Measurements from ENCODE around the gene VSIG1.

VSIG1 gene

GRCh38 chrX:108055546-108055945 is 10.7 kb downstream of the VSIG1 start:
- no peak overlapping the region for H3K4me3 ChIP-seq (ENCODE audit: low read depth, low read length, poor library complexity, severe bottlenecking)
- no peaks in the 10 kb centered on the region for H3K79me2 ChIP-seq (ENCODE audit: insufficient read depth, low read length)
- no peaks in the 10 kb centered on the region for H3K27me3 ChIP-seq (ENCODE audit: insufficient read depth, low read length)
- H3K27ac ChIP-seq (ENCODE audit: low read depth, low read length, poor library complexity, severe bottlenecking), result no peak overlapping the region
- no peak overlapping the region for H2AFZ ChIP-seq (ENCODE audit: low read length)
- no peaks in the 10 kb centered on the region for H3K36me3 ChIP-seq (ENCODE audit: insufficient read depth, low read length)
- no peak overlapping the region for H3K4me2 ChIP-seq (ENCODE audit: low read length)
- no peaks in the 10 kb centered on the region for H3K9me3 ChIP-seq (ENCODE audit: low read length)
- H3F3A ChIP-seq (ENCODE audit: insufficient read depth, low read length), result no peaks in the 10 kb centered on the region
- H3K9ac ChIP-seq (ENCODE audit: low read length), result no peak overlapping the region
- H3K9me2 ChIP-seq (ENCODE audit: low read depth, low read length), result no peaks in the 10 kb centered on the region
- no peak for TF ChIP-seq CTCF (IDR thresholded peaks at IDR 0.05; ENCODE audit: low read length)
- TF ChIP-seq EZH2 (IDR thresholded peaks at IDR 0.05; ENCODE audit: borderline replicate concordance, low read length), result no peak
- H3K4me1 ChIP-seq (ENCODE audit: insufficient read depth, low read length, severe bottlenecking), result no peaks in the 10 kb centered on the region
- no peaks in the 10 kb centered on the region for H4K20me1 ChIP-seq (ENCODE audit: insufficient read depth, low read length)

GRCh38 chrX:108059801-108060200 is 14.9 kb downstream of the VSIG1 start:
- Histone ChIP-seq H2AFZ (ENCODE audit: low read length) (no peak overlapping the region), H3K9ac (ENCODE audit: low read length) (no peak overlapping the region), H3K27ac (ENCODE audit: low read depth, low read length, poor library complexity, severe bottlenecking) (no peak overlapping the region), H3K9me3 (ENCODE audit: low read length) (no peaks in the 10 kb centered on the region), H3K27me3 (ENCODE audit: insufficient read depth, low read length) (no peaks in the 10 kb centered on the region), H3F3A (ENCODE audit: insufficient read depth, low read length) (no peaks in the 10 kb centered on the region), H3K4me1 (ENCODE audit: insufficient read depth, low read length, severe bottlenecking) (no peaks in the 10 kb centered on the region), H3K4me2 (ENCODE audit: low read length) (no peak overlapping the region), H3K79me2 (ENCODE audit: insufficient read depth, low read length) (no peaks in the 10 kb centered on the region), H4K20me1 (ENCODE audit: insufficient read depth, low read length) (no peaks in the 10 kb centered on the region), H3K4me3 (ENCODE audit: low read depth, low read length, poor library complexity, severe bottlenecking) (no peak overlapping the region), H3K36me3 (ENCODE audit: insufficient read depth, low read length) (no peaks in the 10 kb centered on the region), H3K9me2 (ENCODE audit: low read depth, low read length) (no peaks in the 10 kb centered on the region)
- no peak for TF ChIP-seq EZH2 (IDR thresholded peaks at IDR 0.05; ENCODE audit: borderline replicate concordance, low read length)
- no peak for TF ChIP-seq CTCF (IDR thresholded peaks at IDR 0.05; ENCODE audit: low read length)

- no peak overlapping the region for H3K27ac ChIP-seq (ENCODE audit: low read depth, low read length, poor library complexity, severe bottlenecking)
- H4K20me1 ChIP-seq (ENCODE audit: insufficient read depth, low read length), result no peaks in the 10 kb centered on the region
- no peaks in the 10 kb centered on the region for H3K27me3 ChIP-seq (ENCODE audit: insufficient read depth, low read length)
- H3K79me2 ChIP-seq (ENCODE audit: insufficient read depth, low read length), result no peaks in the 10 kb centered on the region
- H2AFZ ChIP-seq (ENCODE audit: low read length), result no peak overlapping the region
- H3K4me3 ChIP-seq (ENCODE audit: low read depth, low read length, poor library complexity, severe bottlenecking), result no peak overlapping the region
- no peaks in the 10 kb centered on the region for H3K9me3 ChIP-seq (ENCODE audit: low read length)
- H3F3A ChIP-seq (ENCODE audit: insufficient read depth, low read length), result no peaks in the 10 kb centered on the region
- H3K9ac ChIP-seq (ENCODE audit: low read length), result no peak overlapping the region
- H3K4me2 ChIP-seq (ENCODE audit: low read length), result no peak overlapping the region
- TF ChIP-seq EZH2 (IDR thresholded peaks at IDR 0.05; ENCODE audit: borderline replicate concordance, low read length) (no peak), CTCF (IDR thresholded peaks at IDR 0.05; ENCODE audit: low read length) (no peak)
- no peaks in the 10 kb centered on the region for H3K36me3 ChIP-seq (ENCODE audit: insufficient read depth, low read length)
- H3K4me1 ChIP-seq (ENCODE audit: insufficient read depth, low read length, severe bottlenecking), result no peaks in the 10 kb centered on the region
- no peaks in the 10 kb centered on the region for H3K9me2 ChIP-seq (ENCODE audit: low read depth, low read length)
These were observed 19.1 kb downstream of the VSIG1 start for GRCh38 chrX:108064001-108064400.
